ENCODE measurements around the gene TMEM255A. TPM values are rescaled to one million over a fixed set of nuclear protein-coding genes. Genes with fewer than 3 reads are reported as not detected.

Gene TMEM255A
- total and polyA plus RNA-seq, 2 of the 13 experiments (the other 11 are each of a cell fraction or from before 2014, with no cell fraction given) = 0.13 to 0.40 TPM

GRCh38 chrX:120244395-120244734, 66.9 kb downstream of the TMEM255A start:
- WGBS (ENCODE audit: low lambda C conversion rate) = under 1% methylated on average over 16 of the region's 16 CpGs
- ATAC-seq = peak; percentile 56

DNA sequence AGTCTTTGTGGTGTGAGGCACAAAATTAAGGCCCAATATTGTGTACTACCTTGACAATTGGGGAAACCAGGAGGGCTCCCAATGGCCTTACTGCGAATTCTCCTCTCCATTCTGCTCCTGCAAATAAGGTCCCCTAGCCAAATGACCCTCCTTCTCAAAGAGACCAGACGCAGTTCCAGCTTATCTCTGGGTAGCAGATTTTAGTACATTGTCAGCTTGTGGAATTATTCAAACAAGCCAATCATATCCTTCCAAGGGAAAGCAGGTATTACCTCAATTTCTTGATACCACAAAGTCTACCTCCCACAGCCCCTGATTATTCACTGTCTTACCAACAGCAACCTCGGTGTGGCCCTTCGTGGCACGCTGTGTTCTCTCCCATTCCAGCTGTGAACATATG, 68.4 kb downstream of the TMEM255A start:
- Histone ChIP-seq H3K9ac (ENCODE audit: insufficient read depth, low read depth, low read length) (no peak overlapping the region), H3K4me1 (ENCODE audit: insufficient read depth, low read length) (peaks cover 11% of the 10 kb centered on the region), H4K20me1 (ENCODE audit: insufficient read depth, low read length) (no peaks in the 10 kb centered on the region), H3K36me3 (replicated peaks in 1 of 2; ENCODE audit: control insufficient read depth in 1 of 2, insufficient read depth in 2 of 2, low read length in 2 of 2) (peaks cover 3 to 5% of the 10 kb centered on the region in 2 experiments; a peak in 3 of 5 replicates), H3K79me2 (ENCODE audit: insufficient read depth, low read length) (peaks cover 23% of the 10 kb centered on the region), H3K27me3 (ENCODE audit: control insufficient read depth in 1 of 2, insufficient read depth in 2 of 2, low read length in 2 of 2) (no peaks in the 10 kb centered on the region; a peak in 1 of 5 replicates), H3K4me3 (replicated peaks in 1 of 3; ENCODE audit: insufficient read depth in 1 of 3, low read depth in 2 of 3, low read length in 3 of 3) (no peak overlapping the region), H2AFZ (ENCODE audit: low read length) (no peak overlapping the region), H3K4me2 (ENCODE audit: low read depth, low read length) (peak overlapping the region; percentile 73), H3K27ac (ENCODE audit: extremely low read length, insufficient read depth, low read length) (no peak overlapping the region), H3K9me3 (ENCODE audit: low read length) (no peaks in the 10 kb centered on the region)
- in situ Hi-C loops (cut with HindIII; ENCODE audit: extremely low pct_ligation_motif_present, low pct_unique_long_range_greater_than_20kb) = loop anchor here (25.0 kb wide), 1 partner anchor 219 kb away; the partner anchor contains the start of gene LAMP2
- ATAC-seq (no peak), FAIRE-seq (no peak), DNase-seq (ENCODE audit: low spot score) (no peak)
- ChIA-PET CTCF (ENCODE audit: low intra/inter-chr PET ratio, low total read pairs) (no interaction called here), POLR2A (no interaction called here)
- WGBS (ENCODE audit: low lambda C conversion rate) = 93% methylated on average over 5 of the region's 5 CpGs
- intact Hi-C loops (cut with micrococcal nuclease; ENCODE audit: unreplicated experiment) = no loop called here
- no TSS peak for BruUV-seq (replicated peaks)
- TF ChIP-seq NCOA2 (CRISPR knock-in tag; IDR thresholded peaks at IDR 0.05) (no peak), ZZZ3 (CRISPR knock-in tag; IDR thresholded peaks at IDR 0.05; ENCODE audit: borderline replicate concordance) (no peak), MZF1 (CRISPR knock-in tag; IDR thresholded peaks at IDR 0.05; ENCODE audit: borderline replicate concordance) (no peak), GPN1 (CRISPR knock-in tag; IDR thresholded peaks at IDR 0.05; ENCODE audit: borderline replicate concordance) (no peak), MED13 (CRISPR knock-in tag; IDR thresholded peaks at IDR 0.05) (no peak), CBFB (CRISPR knock-in tag; IDR thresholded peaks at IDR 0.05) (no peak)

More at GRCh38 chrX:120244395-120244734, 66.9 kb downstream of the TMEM255A start:
- Histone ChIP-seq H3K79me2 (ENCODE audit: insufficient read depth, low read length) (peaks cover 23% of the 10 kb centered on the region), H3K4me3 (replicated peaks in 1 of 3; ENCODE audit: insufficient read depth in 1 of 3, low read depth in 2 of 3, low read length in 3 of 3) (peak overlapping the region; percentile 80 to 82 (median 81)), H4K20me1 (ENCODE audit: insufficient read depth, low read length) (no peaks in the 10 kb centered on the region), H3K27me3 (ENCODE audit: control insufficient read depth in 1 of 2, insufficient read depth in 2 of 2, low read length in 2 of 2) (no peaks in the 10 kb centered on the region; a peak in 1 of 5 replicates), H2AFZ (ENCODE audit: low read length) (peak overlapping the region; percentile 54), H3K4me2 (ENCODE audit: low read depth, low read length) (peak overlapping the region; percentile 73), H3K9ac (ENCODE audit: insufficient read depth, low read depth, low read length) (peak overlapping the region; percentile 82), H3K9me3 (ENCODE audit: low read length) (no peaks in the 10 kb centered on the region), H3K27ac (ENCODE audit: extremely low read length, insufficient read depth, low read length) (peak overlapping the region; percentile 96), H3K36me3 (replicated peaks in 1 of 2; ENCODE audit: control insufficient read depth in 1 of 2, insufficient read depth in 2 of 2, low read length in 2 of 2) (peaks cover 0 to 5% of the 10 kb centered on the region in 2 experiments; a peak in 1 of 5 replicates), H3K4me1 (ENCODE audit: insufficient read depth, low read length) (peaks cover 18% of the 10 kb centered on the region)
- in situ Hi-C loops (cut with HindIII; ENCODE audit: extremely low pct_ligation_motif_present, low pct_unique_long_range_greater_than_20kb) (loop anchor here (25.0 kb wide), 1 partner anchor 218 kb away; the partner anchor contains the start of gene LAMP2), intact Hi-C loops (cut with micrococcal nuclease; ENCODE audit: unreplicated experiment) (no loop called here)
- TF ChIP-seq HOXA3 (CRISPR knock-in tag; IDR thresholded peaks at IDR 0.05) (no peak), TGIF2 (CRISPR knock-in tag; IDR thresholded peaks at IDR 0.05) (no peak), PHF8 (CRISPR knock-in tag; IDR thresholded peaks at IDR 0.05) (no peak), MTF2 (CRISPR knock-in tag; IDR thresholded peaks at IDR 0.05; ENCODE audit: borderline replicate concordance) (no peak), GATA4 (IDR thresholded peaks at IDR 0.05; ENCODE audit: borderline replicate concordance, low read depth) (no peak), ZKSCAN1 (IDR thresholded peaks at IDR 0.05; ENCODE audit: low read length) (no peak), ZNF672 (CRISPR knock-in tag; IDR thresholded peaks at IDR 0.05) (no peak)
- no TSS peak for BruUV-seq (replicated peaks)
- FAIRE-seq = no peak
- CTCF ChIA-PET (ENCODE audit: low intra/inter-chr PET ratio, low total read pairs) = no interaction called here
- DNase-seq (ENCODE audit: low spot score) = no peak
- POLR2A ChIA-PET = no interaction called here
